ENCODE results near the gene PIGS. TPM values are rescaled to one million over a fixed set of nuclear protein-coding genes. Genes with fewer than 3 reads are reported as not detected.
A peak's percentile ranks its signal among the peaks of the same experiment; 100 is the strongest.
"Not testable (repeated sequence)": the region's sequence is repeated elsewhere in the genome, so short reads cannot be mapped to it uniquely, and the experiment has no call there.

Gene PIGS
- total RNA-seq, 4 donors from 2014 or later = 31.7 to 66.7 (median 42.5) TPM

DNA sequence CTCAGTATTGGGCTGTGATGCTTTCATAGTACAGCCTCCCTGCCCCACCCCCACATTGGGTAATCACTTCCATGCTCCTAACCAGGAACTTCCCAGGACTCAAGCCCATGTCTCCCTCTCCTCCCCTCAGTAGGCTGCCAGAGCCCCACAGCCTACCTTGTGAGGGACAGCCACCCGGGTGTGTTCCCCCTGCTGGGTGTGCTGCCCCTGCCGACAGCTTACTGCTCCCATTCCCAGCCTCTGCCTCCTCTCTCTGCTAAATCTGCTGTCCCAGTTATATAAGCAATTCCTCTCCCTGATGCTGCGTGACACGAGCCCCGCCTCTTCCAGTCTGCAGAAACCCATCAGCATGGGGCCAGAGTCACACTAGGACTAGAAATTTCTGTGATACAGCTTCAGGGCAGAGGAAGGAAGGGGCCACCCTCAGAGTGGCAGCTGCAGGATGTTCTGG is 42.6 kb upstream of the PIGS start, which contains the start of gene RSKR:
Gene RSKR, minus strand, starts transcription at position 255 of the 451 bp plus-strand sequence. Its CDS starts 24 bp downstream, at position 231.
- DNase-seq = no peak
- TF ChIP-seq POLR2A (IDR thresholded peaks at IDR 0.05) = no peak
- peaks cover 28 to 93% (median 45%) of the 10 kb centered on the region in 3 donors for H3K36me3 ChIP-seq
- no peaks in the 10 kb centered on the region for H3K27me3 ChIP-seq
- no peak within 1 kb of the TSS for H3K4me3 ChIP-seq
- H3K9me3 ChIP-seq = no peaks in the 10 kb centered on the region
- no peak within 1 kb of the TSS for H3K27ac ChIP-seq
- 62 to 89% methylated on average over 4 to 5 of the region's 5 CpGs for WGBS, 2 donors
- no peaks in the 10 kb centered on the region for H3K4me1 ChIP-seq
- intact Hi-C loops (cut with DNase I) = loop anchor here (10.0 kb wide), 1 partner anchor 119 kb away; no protein-coding TSS in a partner anchor

DNA sequence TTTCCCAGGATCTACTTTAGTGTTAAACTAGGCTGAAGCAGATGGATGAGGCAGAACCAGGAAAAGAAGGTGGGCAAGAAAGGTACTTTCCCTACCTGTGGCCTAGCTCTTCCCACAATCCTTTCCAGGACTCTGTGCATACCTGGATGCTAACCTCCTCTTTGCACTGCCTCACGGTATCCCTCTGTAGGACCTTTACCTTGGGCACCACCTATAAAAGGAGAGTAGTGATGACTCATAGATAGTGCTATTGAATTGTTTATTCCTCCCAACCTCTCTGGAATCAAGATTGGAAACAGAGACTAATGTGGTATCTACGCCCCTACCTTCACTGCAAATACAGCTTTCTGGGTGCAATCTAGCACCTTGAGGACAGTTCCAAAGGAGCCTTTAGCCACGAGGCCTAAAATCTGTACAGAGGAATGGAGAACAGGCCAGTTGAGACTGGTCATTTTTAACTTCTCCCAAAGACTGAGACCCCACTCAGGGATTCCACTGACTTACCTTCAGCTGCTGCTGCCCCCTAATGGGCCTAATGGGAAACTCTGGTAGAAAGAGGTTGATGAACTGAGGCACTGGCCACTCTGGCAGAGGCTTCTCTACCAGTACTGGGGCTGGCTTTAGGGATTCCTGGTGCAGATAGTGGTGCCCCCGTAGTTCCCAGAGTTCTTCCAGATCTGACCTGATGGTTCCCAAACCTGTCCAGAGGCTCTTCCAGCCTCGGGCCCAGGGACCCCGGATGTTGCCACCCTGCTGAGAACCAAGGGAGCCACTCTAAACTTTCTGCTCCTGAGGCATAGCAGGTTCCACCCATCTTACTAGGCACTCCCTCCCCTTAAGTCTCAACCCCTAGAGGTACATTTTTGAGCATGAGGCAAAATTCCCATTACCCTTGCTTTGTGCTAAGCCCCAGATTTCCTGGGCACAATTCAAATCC is 41.9 kb upstream of the PIGS start:
- WGBS, 2 donors = 65 to 75% methylated on average over 5 to 6 of the region's 6 CpGs
- TF ChIP-seq, protein P1, sequence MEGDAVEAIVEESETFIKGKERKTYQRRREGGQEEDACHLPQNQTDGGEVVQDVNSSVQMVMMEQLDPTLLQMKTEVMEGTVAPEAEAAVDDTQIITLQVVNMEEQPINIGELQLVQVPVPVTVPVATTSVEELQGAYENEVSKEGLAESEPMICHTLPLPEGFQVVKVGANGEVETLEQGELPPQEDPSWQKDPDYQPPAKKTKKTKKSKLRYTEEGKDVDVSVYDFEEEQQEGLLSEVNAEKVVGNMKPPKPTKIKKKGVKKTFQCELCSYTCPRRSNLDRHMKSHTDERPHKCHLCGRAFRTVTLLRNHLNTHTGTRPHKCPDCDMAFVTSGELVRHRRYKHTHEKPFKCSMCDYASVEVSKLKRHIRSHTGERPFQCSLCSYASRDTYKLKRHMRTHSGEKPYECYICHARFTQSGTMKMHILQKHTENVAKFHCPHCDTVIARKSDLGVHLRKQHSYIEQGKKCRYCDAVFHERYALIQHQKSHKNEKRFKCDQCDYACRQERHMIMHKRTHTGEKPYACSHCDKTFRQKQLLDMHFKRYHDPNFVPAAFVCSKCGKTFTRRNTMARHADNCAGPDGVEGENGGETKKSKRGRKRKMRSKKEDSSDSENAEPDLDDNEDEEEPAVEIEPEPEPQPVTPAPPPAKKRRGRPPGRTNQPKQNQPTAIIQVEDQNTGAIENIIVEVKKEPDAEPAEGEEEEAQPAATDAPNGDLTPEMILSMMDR (IDR thresholded peaks at IDR 0.05) = peak in 4 of 6 experiments; percentile 20 to 50 (median 46)
- no peak for TF ChIP-seq POLR2A (IDR thresholded peaks at IDR 0.05)
- Histone ChIP-seq H3K4me1 (no peaks in the 10 kb centered on the region), H3K27me3 (no peaks in the 10 kb centered on the region), H3K27ac (no peak overlapping the region), H3K9me3 (no peaks in the 10 kb centered on the region), H3K4me3 (no peak overlapping the region), H3K36me3 (peaks cover 28 to 85% (median 37%) of the 10 kb centered on the region in 3 donors)
- intact Hi-C loops (cut with DNase I) = loop anchor here (10.0 kb wide), 1 partner anchor 118 kb away; no protein-coding TSS in a partner anchor
- DNase-seq = no peak

DNA sequence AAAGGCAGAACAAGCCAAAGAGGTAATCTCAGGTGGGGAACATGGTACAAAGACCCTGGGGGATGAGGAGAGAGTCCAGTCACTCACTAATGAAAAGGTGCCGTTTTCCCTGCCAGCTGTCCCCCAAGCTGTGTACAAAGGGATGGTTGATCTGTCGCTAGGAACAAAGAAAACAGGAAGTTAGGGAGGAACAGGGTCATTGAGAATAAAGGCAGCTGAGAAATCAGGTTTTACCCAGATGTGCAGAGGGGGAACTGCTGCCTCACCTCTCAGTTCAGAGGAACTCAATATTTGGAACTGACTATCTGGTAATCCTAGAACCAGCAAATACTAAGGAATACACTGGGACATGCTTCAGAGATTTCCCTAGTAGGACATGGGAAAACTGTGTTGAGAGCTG is 41.2 kb upstream of the PIGS start:
- Histone ChIP-seq H3K4me1 (no peaks in the 10 kb centered on the region), H3K9me3 (no peaks in the 10 kb centered on the region), H3K27me3 (no peaks in the 10 kb centered on the region), H3K36me3 (peaks cover 28 to 78% (median 31%) of the 10 kb centered on the region in 3 donors), H3K27ac (no peak overlapping the region), H3K4me3 (no peak overlapping the region)
- WGBS, 2 donors = 54 to 56% methylated on average over 2 of the region's 2 CpGs
- intact Hi-C loops (cut with DNase I) = loop anchor here (10.0 kb wide), 1 partner anchor 118 kb away; no protein-coding TSS in a partner anchor
- TF ChIP-seq POLR2A (IDR thresholded peaks at IDR 0.05) = no peak
- TF ChIP-seq, protein P1 (IDR thresholded peaks at IDR 0.05) = no peak
- no peak for DNase-seq

DNA sequence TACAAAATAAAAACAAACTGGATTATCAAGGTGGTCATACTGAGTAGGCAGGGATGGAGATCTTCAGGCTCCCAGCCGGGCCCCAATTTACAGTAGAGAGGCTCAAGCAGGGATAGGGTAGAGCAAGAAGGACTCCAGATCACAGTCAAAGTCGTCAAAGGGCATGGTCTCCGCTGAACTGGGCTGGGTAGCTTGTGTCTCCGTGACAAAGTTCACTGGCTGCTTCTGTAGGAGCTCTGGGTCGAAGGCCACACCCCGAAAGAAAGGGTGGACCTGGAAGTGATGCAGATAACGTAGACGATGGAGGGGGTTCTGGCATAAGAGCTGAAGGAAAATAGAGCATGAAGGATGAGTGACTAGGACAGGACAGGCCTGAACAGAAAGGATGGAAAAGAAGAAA is 39.1 kb upstream of the PIGS start:
- no peaks in the 10 kb centered on the region for H3K27me3 ChIP-seq
- H3K9me3 ChIP-seq = no peaks in the 10 kb centered on the region
- H3K36me3 ChIP-seq = peaks cover 7 to 57% (median 11%) of the 10 kb centered on the region in 3 donors
- 85 to 86% methylated on average over 8 of the region's 8 CpGs for WGBS, 2 donors
- no peak overlapping the region for H3K4me3 ChIP-seq
- no peaks in the 10 kb centered on the region for H3K4me1 ChIP-seq
- TF ChIP-seq POLR2A (IDR thresholded peaks at IDR 0.05) = no peak
- TF ChIP-seq, protein P1 (IDR thresholded peaks at IDR 0.05) = no peak
- no peak for DNase-seq
- intact Hi-C loops (cut with DNase I) = loop anchor here (10.0 kb wide), 1 partner anchor 116 kb away; no protein-coding TSS in a partner anchor
- H3K27ac ChIP-seq = no peak overlapping the region

DNA sequence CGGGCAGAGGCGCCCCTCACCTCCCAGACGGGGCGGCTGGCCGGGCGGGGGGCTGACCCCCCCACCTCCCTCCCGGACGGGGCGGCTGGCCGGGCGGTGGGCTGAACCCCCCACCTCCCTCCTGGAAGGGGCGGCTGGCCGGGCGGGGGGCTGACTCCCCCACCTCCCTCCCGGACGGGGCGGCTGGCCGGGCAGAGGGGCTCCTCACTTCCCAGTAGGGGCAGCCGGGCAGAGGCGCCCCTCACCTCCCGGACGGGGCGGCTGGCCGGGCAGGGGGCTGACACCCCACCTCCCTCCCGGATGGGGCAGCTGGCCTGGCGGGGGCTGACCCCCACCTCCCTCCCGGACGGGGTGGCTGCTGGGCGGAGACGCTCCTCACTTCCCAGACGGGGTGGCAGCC is 32.7 kb upstream of the PIGS start:
- H3K4me3 ChIP-seq; H3K27ac ChIP-seq; DNase-seq; H3K27me3 ChIP-seq; intact Hi-C loops (cut with DNase I); H3K36me3 ChIP-seq; H3K9me3 ChIP-seq: not testable (repeated sequence)
- H3K4me1 ChIP-seq = peaks cover 4 to 12% (median 8%) of the 10 kb centered on the region in 3 donors
- WGBS, 2 donors = no CpG with 5 or more reads among the region's 31 CpGs
